Measurements from ENCODE around the gene ITSN2. TPM values are rescaled to one million over a fixed set of nuclear protein-coding genes. Genes with fewer than 3 reads are reported as not detected.

The ITSN2 gene
- total RNA-seq, 1 donor from 2014 or later = 6.4 TPM

DNA sequence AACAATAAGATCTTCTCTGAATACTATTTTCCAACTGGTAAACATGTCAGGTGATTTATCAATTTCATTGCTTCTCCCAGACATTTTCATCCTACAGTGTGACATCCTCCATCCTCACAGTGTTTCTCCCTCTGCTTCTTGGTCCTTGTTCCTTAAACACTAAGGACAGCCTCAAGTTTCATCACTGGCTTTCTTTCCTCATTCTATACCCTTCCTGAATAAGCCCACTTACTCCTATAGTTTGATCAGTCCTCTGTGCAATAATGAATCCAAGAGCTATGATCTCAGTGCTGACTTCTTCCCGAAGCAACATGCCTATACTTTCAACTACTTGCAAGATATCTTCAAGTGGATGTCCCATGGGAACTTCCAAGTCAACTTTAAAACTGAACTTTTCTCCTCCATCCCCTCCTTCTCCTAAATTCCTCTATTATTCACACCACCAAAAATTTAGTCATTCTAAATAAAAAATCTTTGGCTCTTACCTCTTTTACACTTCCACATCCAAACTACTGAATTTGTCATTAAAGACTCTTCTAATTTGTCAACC, 97.8 kb downstream of the ITSN2 start:
- Mint-ChIP-seq H3K4me3 (ENCODE audit: unreplicated experiment) (no peak overlapping the region), H3K4me1 (ENCODE audit: low read depth, unreplicated experiment) (no peaks in the 10 kb centered on the region), H3K27ac (ENCODE audit: unreplicated experiment) (no peak overlapping the region)

DNA sequence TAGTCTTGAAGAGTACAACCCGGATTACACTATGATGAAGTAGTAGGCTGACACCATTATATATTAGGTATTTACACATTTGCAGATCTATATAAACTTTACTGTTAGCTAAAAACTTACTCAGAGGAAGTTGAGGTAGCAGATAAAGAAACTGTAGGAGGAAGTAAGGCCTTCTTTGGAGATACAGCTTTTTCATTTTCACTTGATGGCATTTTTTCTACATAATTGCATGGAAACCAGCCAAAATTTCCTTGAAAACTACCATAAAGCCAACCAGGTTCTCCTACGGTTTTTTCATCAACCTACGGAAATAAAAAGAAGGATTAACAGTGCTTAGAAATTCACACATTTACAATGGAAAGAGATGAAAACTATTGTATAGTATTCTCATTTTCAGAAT, 98.9 kb downstream of the ITSN2 start:
- Mint-ChIP-seq H3K27me3 (ENCODE audit: unreplicated experiment) (no peaks in the 10 kb centered on the region), H3K4me3 (ENCODE audit: unreplicated experiment) (no peak overlapping the region), H3K4me1 (ENCODE audit: low read depth, unreplicated experiment) (no peaks in the 10 kb centered on the region), H3K36me3 (ENCODE audit: unreplicated experiment) (no peaks in the 10 kb centered on the region), H3K27ac (ENCODE audit: unreplicated experiment) (no peak overlapping the region), H3K9me3 (ENCODE audit: unreplicated experiment) (no peaks in the 10 kb centered on the region)
- DNase-seq = no peak
- TF ChIP-seq, protein P1, sequence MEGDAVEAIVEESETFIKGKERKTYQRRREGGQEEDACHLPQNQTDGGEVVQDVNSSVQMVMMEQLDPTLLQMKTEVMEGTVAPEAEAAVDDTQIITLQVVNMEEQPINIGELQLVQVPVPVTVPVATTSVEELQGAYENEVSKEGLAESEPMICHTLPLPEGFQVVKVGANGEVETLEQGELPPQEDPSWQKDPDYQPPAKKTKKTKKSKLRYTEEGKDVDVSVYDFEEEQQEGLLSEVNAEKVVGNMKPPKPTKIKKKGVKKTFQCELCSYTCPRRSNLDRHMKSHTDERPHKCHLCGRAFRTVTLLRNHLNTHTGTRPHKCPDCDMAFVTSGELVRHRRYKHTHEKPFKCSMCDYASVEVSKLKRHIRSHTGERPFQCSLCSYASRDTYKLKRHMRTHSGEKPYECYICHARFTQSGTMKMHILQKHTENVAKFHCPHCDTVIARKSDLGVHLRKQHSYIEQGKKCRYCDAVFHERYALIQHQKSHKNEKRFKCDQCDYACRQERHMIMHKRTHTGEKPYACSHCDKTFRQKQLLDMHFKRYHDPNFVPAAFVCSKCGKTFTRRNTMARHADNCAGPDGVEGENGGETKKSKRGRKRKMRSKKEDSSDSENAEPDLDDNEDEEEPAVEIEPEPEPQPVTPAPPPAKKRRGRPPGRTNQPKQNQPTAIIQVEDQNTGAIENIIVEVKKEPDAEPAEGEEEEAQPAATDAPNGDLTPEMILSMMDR (IDR thresholded peaks at IDR 0.05; ENCODE audit: partially characterized antibody, unreplicated experiment) = no peak

More for the DNA sequence above, 97.8 kb downstream of the ITSN2 start:
- DNase-seq = no peak
- no peaks in the 10 kb centered on the region for H3K36me3 Mint-ChIP-seq (ENCODE audit: unreplicated experiment)
- H3K9me3 Mint-ChIP-seq (ENCODE audit: unreplicated experiment) = no peaks in the 10 kb centered on the region
- TF ChIP-seq, protein P1 (IDR thresholded peaks at IDR 0.05; ENCODE audit: partially characterized antibody, unreplicated experiment) = no peak
- no peaks in the 10 kb centered on the region for H3K27me3 Mint-ChIP-seq (ENCODE audit: unreplicated experiment)

DNA sequence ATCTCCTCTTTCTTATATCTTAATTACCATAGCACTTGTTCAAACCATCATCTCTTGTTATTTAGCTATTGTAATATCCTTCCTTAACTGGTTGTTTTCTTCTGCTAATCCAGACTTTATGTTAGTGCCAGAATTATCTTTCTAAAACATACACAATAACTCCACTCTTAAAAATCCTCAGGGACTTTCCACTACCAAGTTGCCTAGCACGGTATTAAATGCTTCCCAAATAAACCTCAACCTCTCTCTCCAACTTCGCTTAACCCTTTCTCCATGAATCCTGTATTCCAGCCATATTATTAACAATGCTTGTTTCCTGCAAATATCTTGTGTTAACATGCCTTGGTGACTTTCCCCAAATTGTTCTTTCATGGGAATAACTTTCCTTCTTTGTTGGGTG, 101.0 kb downstream of the ITSN2 start:
- H3K9me3 Mint-ChIP-seq (ENCODE audit: unreplicated experiment) = no peaks in the 10 kb centered on the region

DNA sequence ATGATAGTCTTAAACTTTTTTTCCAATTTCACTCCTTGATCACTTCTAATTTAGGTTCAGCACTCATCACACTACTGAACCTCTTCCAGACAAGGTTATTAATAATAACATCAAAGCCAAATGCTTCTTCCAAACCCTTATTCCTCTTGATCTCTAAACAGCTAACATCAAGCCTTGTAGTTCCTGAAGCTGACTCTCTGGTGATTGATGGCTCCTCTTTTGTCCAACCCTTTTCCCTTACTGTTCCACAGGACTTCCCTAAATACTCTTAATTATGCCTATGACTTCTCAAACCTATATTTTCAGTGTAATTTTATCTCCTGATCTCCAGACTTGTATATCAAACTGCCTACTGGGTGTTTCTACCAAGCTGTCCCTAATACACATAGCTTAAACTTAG, 101.6 kb downstream of the ITSN2 start:
- Mint-ChIP-seq H3K27ac (ENCODE audit: unreplicated experiment) (no peak overlapping the region), H3K27me3 (ENCODE audit: unreplicated experiment) (no peaks in the 10 kb centered on the region), H3K4me1 (ENCODE audit: low read depth, unreplicated experiment) (no peaks in the 10 kb centered on the region), H3K9me3 (ENCODE audit: unreplicated experiment) (no peaks in the 10 kb centered on the region), H3K4me3 (ENCODE audit: unreplicated experiment) (no peak overlapping the region), H3K36me3 (ENCODE audit: unreplicated experiment) (no peaks in the 10 kb centered on the region)
- TF ChIP-seq, protein P1 (IDR thresholded peaks at IDR 0.05; ENCODE audit: partially characterized antibody, unreplicated experiment) = no peak
- DNase-seq = no peak

More for the DNA sequence above, 101.0 kb downstream of the ITSN2 start:
- Mint-ChIP-seq H3K4me3 (ENCODE audit: unreplicated experiment) (no peak overlapping the region), H3K27me3 (ENCODE audit: unreplicated experiment) (no peaks in the 10 kb centered on the region), H3K4me1 (ENCODE audit: low read depth, unreplicated experiment) (no peaks in the 10 kb centered on the region), H3K36me3 (ENCODE audit: unreplicated experiment) (no peaks in the 10 kb centered on the region), H3K27ac (ENCODE audit: unreplicated experiment) (no peak overlapping the region)
- TF ChIP-seq, protein P1 (IDR thresholded peaks at IDR 0.05; ENCODE audit: partially characterized antibody, unreplicated experiment) = no peak
- DNase-seq = no peak

DNA sequence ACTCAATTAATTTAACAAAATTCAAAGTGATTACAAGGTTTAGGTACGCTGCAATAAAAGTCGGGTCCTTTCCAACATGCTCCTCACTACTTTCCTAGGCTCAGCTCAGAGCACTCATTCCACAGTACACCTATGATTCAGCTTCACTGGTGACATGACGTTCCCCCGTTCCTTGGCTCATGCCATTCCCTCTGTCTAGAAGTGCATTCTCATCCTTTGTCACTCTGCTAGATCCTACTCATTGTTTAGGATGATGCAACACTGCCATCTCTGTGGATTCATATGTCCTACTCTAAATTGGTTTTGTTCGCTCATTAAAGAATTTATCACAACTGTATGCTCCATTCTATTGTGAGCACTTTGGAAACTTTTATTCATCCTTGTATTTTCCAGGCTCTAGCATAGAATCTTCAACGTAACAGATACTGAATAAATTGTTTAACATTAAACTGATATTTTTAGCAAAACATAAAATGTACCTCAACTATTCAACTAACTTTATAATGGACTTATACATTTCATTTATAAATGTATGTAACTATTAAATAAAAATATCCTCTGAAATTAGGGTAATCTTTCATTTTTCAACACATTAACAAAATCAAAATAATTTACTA, 106.9 kb downstream of the ITSN2 start:
- Mint-ChIP-seq H3K27me3 (ENCODE audit: unreplicated experiment) (no peaks in the 10 kb centered on the region), H3K4me1 (ENCODE audit: low read depth, unreplicated experiment) (no peaks in the 10 kb centered on the region), H3K9me3 (ENCODE audit: unreplicated experiment) (no peaks in the 10 kb centered on the region), H3K36me3 (ENCODE audit: unreplicated experiment) (no peaks in the 10 kb centered on the region), H3K27ac (ENCODE audit: unreplicated experiment) (no peak overlapping the region), H3K4me3 (ENCODE audit: unreplicated experiment) (no peak overlapping the region)
- TF ChIP-seq, protein P1 (IDR thresholded peaks at IDR 0.05; ENCODE audit: partially characterized antibody, unreplicated experiment) = no peak
- DNase-seq = no peak

Measured in glutamatergic neuron (in vitro differentiated cells).